Measurements from ENCODE around the gene SLC16A3. TPM values are rescaled to one million over a fixed set of nuclear protein-coding genes. Genes with fewer than 3 reads are reported as not detected.

The SLC16A3 gene
- total and polyA plus RNA-seq, 4 donors = 1.1 to 10.5 (median 8.8) TPM

- Histone ChIP-seq H3K9ac (ENCODE audit: low read depth in 1 of 2, low read length in 2 of 2) (no peak overlapping the region), H3K36me3 (ENCODE audit: control insufficient read depth in 4 of 4, insufficient read depth in 3 of 4, low read depth in 1 of 4, low read length in 3 of 4) (peaks cover 0 to 6% (median under 1%) of the 10 kb centered on the region in 4 donors), H3K27me3 (ENCODE audit: control insufficient read depth in 4 of 4, insufficient read depth in 4 of 4, low read length in 3 of 4) (no peaks in the 10 kb centered on the region), H3K4me1 (ENCODE audit: control insufficient read depth in 4 of 4, insufficient read depth in 4 of 4, low read length in 3 of 4) (peaks cover 10 to 31% (median 21%) of the 10 kb centered on the region in 4 donors), H3K4me3 (ENCODE audit: low read depth in 1 of 3, low read length in 3 of 3) (no peak overlapping the region), H3K9me3 (ENCODE audit: control insufficient read depth in 4 of 4, low read length in 3 of 4) (no peaks in the 10 kb centered on the region), H3K27ac (ENCODE audit: low read depth in 1 of 2, low read length in 2 of 2) (no peak overlapping the region)
- DNase-seq (ENCODE audit: low spot score) = no peak
- TF ChIP-seq FOXA1 (IDR thresholded peaks at IDR 0.05) (no peak), CTCF (IDR thresholded peaks at IDR 0.05; ENCODE audit: low read depth, low read length, missing input control) (no peak), REST (IDR thresholded peaks at IDR 0.05) (no peak)
- 94% methylated on average over 14 of the region's 14 CpGs for WGBS
Measured at GRCh38 chr17:82275326-82275725, 46.5 kb downstream of the SLC16A3 start.

- Histone ChIP-seq H3K36me3 (ENCODE audit: control insufficient read depth in 4 of 4, insufficient read depth in 3 of 4, low read depth in 1 of 4, low read length in 3 of 4) (peaks cover 0 to under 1% (median 0%) of the 10 kb centered on the region in 4 donors), H3K27me3 (ENCODE audit: control insufficient read depth in 4 of 4, insufficient read depth in 4 of 4, low read length in 3 of 4) (no peaks in the 10 kb centered on the region), H3K27ac (ENCODE audit: low read depth in 1 of 2, low read length in 2 of 2) (no peak overlapping the region), H3K4me3 (ENCODE audit: low read depth in 1 of 3, low read length in 3 of 3) (no peak overlapping the region), H3K4me1 (ENCODE audit: control insufficient read depth in 4 of 4, insufficient read depth in 4 of 4, low read length in 3 of 4) (peaks cover 2 to 16% (median 10%) of the 10 kb centered on the region in 4 donors), H3K9ac (ENCODE audit: low read depth in 1 of 2, low read length in 2 of 2) (no peak overlapping the region), H3K9me3 (ENCODE audit: control insufficient read depth in 4 of 4, low read length in 3 of 4) (no peaks in the 10 kb centered on the region)
- no peak for DNase-seq (ENCODE audit: low spot score)
- no peak for TF ChIP-seq FOXA1 (IDR thresholded peaks at IDR 0.05)
- no peak for TF ChIP-seq ATF3 (IDR thresholded peaks at IDR 0.05)
- TF ChIP-seq CTCF (IDR thresholded peaks at IDR 0.05; ENCODE audit: low read depth, low read length, missing input control) = no peak
- no peak for TF ChIP-seq SP1 (IDR thresholded peaks at IDR 0.05)
- whole genome bisulfite sequencing = 97% methylated on average over 5 of the region's 5 CpGs
Measured at GRCh38 chr17:82276938-82277337, 48.1 kb downstream of the SLC16A3 start.

- no peaks in the 10 kb centered on the region for H3K36me3 ChIP-seq (ENCODE audit: control insufficient read depth in 4 of 4, insufficient read depth in 3 of 4, low read depth in 1 of 4, low read length in 3 of 4)
- TF ChIP-seq EGR1 (IDR thresholded peaks at IDR 0.05; ENCODE audit: low read depth in 2 of 2) = no peak
- no peak for TF ChIP-seq HNF4A (conservative IDR thresholded peaks at IDR 0.05)
- TF ChIP-seq YY1 (IDR thresholded peaks at IDR 0.05) = no peak
- no peak for TF ChIP-seq TAF1 (conservative IDR thresholded peaks at IDR 0.05)
- TF ChIP-seq CTCF (IDR thresholded peaks at IDR 0.05; ENCODE audit: low read depth, low read length, missing input control) = no peak
- TF ChIP-seq REST (IDR thresholded peaks at IDR 0.05) = no peak
- no peak for TF ChIP-seq ATF3 (IDR thresholded peaks at IDR 0.05)
- TF ChIP-seq NR2F2 (IDR thresholded peaks at IDR 0.05) = no peak
- H3K4me3 ChIP-seq (ENCODE audit: low read depth in 1 of 3, low read length in 3 of 3) = no peak overlapping the region
- no peak overlapping the region for H3K9ac ChIP-seq (ENCODE audit: low read depth in 1 of 2, low read length in 2 of 2)
- 94% methylated on average over 12 of the region's 12 CpGs for whole genome bisulfite sequencing
- H3K27me3 ChIP-seq (ENCODE audit: control insufficient read depth in 4 of 4, insufficient read depth in 4 of 4, low read length in 3 of 4) = no peaks in the 10 kb centered on the region
- H3K4me1 ChIP-seq (ENCODE audit: control insufficient read depth in 4 of 4, insufficient read depth in 4 of 4, low read length in 3 of 4) = peaks cover 1 to 9% (median 4%) of the 10 kb centered on the region in 4 donors
- no peaks in the 10 kb centered on the region for H3K9me3 ChIP-seq (ENCODE audit: control insufficient read depth in 4 of 4, low read length in 3 of 4)
- no peak overlapping the region for H3K27ac ChIP-seq (ENCODE audit: low read depth in 1 of 2, low read length in 2 of 2)
- no peak for DNase-seq (ENCODE audit: low spot score)
Measured at GRCh38 chr17:82277851-82278250, 49.0 kb downstream of the SLC16A3 start.
